ENCODE measurements around the gene FUT7. TPM values are rescaled to one million over a fixed set of nuclear protein-coding genes. Genes with fewer than 3 reads are reported as not detected.

FUT7 gene
- total and polyA plus RNA-seq, 2 of the 13 experiments (the other 11 are each of a cell fraction or from before 2014, with no cell fraction given) = 0.05 TPM; not detected in 1

GRCh38 chr9:136991993-136992818 is 39.7 kb downstream of the FUT7 start, which contains the start of gene PAXX (continued):
- TF ChIP-seq ZBTB40 (IDR thresholded peaks at IDR 0.05) (no peak), ZBTB40 (CRISPR knock-in tag; IDR thresholded peaks at IDR 0.05) (peak; percentile 29; the same call in 1 of the 2 replicates), BCL3 (CRISPR knock-in tag; IDR thresholded peaks at IDR 0.05) (peak; percentile 87; the same call in 1 of the 2 replicates), USF2 (IDR thresholded peaks at IDR 0.05; ENCODE audit: low read depth, low read length) (no peak), USF2 (CRISPR knock-in tag; IDR thresholded peaks at IDR 0.05; ENCODE audit: borderline replicate concordance) (no peak), ZNF430 (CRISPR knock-in tag; IDR thresholded peaks at IDR 0.05) (peak; percentile 75), ZNF256 (CRISPR knock-in tag; conservative IDR thresholded peaks at IDR 0.05) (no peak; the same call in 1 of the 2 replicates), ATF7-NPFF (CRISPR knock-in tag; IDR thresholded peaks at IDR 0.05; ENCODE audit: low read depth) (no peak), ZNF317 (CRISPR knock-in tag; IDR thresholded peaks at IDR 0.05) (peak; percentile 46; the same call in 1 of the 2 replicates)
